GM18951 (cell line): ENCODE measurements around the gene DARS2.

Source experiments
- POLR2A ChIP-seq: IDR thresholded peaks from 4 replicates; pipeline ENCODE4 v1.6.1; 2011; ENCODE audit warnings: mild to moderate bottlenecking; ENCODE audit not compliant: insufficient read length, insufficient read depth; ENCODE audit errors: extremely low read depth
- in situ Hi-C: fragments of 300-500 bp; cut with MboI; formaldehyde crosslinking; loops from one replicate; pipeline ENCODE4 v1.12.0; 2022; ENCODE audit warnings: low sequenced_read_pairs, mixed read lengths, inconsistent platforms; ENCODE audit not compliant: unreplicated experiment

Gene DARS2

GRCh38 chr1:173824315-173825081, at the start of gene DARS2, which contains the start of gene CENPL:
Gene DARS2, plus strand, starts transcription at chr1:173824673. Its CDS starts 557 bp downstream, at chr1:173825230.
Gene CENPL, minus strand, starts transcription at chr1:173824883. Its CDS starts 13,584 bp downstream, at chr1:173811299.
- TF ChIP-seq POLR2A: peak; percentile 64
- in situ Hi-C loops: loop anchor here (25.0 kb wide), 1 partner anchor 387 kb away; no protein-coding TSS in a partner anchor

GRCh38 chr1:173775578-173776226, 48.8 kb upstream of the DARS2 start:
- no peak for TF ChIP-seq POLR2A
- in situ Hi-C loops: loop anchor here (25.0 kb wide), 1 partner anchor 1038 kb away; no protein-coding TSS in a partner anchor

- TF ChIP-seq POLR2A: no peak
- in situ Hi-C loops: loop anchor here (25.0 kb wide), 1 partner anchor 1043 kb away; no protein-coding TSS in a partner anchor
Observed at GRCh38 chr1:173779936-173780335, 44.5 kb upstream of the DARS2 start.

GRCh38 chr1:173784997-173785396, 39.5 kb upstream of the DARS2 start:
- in situ Hi-C loops: loop anchor here (25.0 kb wide), 1 partner anchor 1048 kb away; no protein-coding TSS in a partner anchor

GRCh38 chr1:173789841-173790240, 34.6 kb upstream of the DARS2 start:
- in situ Hi-C loops: loop anchor here (25.0 kb wide), 1 partner anchor 1053 kb away; no protein-coding TSS in a partner anchor
- no peak for TF ChIP-seq POLR2A

More at GRCh38 chr1:173784997-173785396, 39.5 kb upstream of the DARS2 start:
- TF ChIP-seq POLR2A: no peak

- TF ChIP-seq POLR2A: no peak
- in situ Hi-C loops: loop anchor here (25.0 kb wide), 1 partner anchor 1061 kb away; no protein-coding TSS in a partner anchor
Observed at GRCh38 chr1:173798078-173798477, 26.4 kb upstream of the DARS2 start.

GRCh38 chr1:173799995-173800394, 24.5 kb upstream of the DARS2 start:
- in situ Hi-C loops: loop anchor here (25.0 kb wide), 2 partner anchors 363 to 1063 kb away; no protein-coding TSS in a partner anchor

- in situ Hi-C loops: loop anchor here (25.0 kb wide), 1 partner anchor 366 kb away; no protein-coding TSS in a partner anchor
- no peak for TF ChIP-seq POLR2A
Observed at GRCh38 chr1:173802961-173803360, 21.5 kb upstream of the DARS2 start.

- in situ Hi-C loops: loop anchor here (25.0 kb wide), 1 partner anchor 376 kb away; no protein-coding TSS in a partner anchor
Observed at GRCh38 chr1:173813654-173814053, 10.8 kb upstream of the DARS2 start.

GRCh38 chr1:173818459-173818858, 6.0 kb upstream of the DARS2 start:
- in situ Hi-C loops: loop anchor here (25.0 kb wide), 1 partner anchor 381 kb away; no protein-coding TSS in a partner anchor
- TF ChIP-seq POLR2A: no peak

GRCh38 chr1:173821680-173822079, 2.8 kb upstream of the DARS2 start:
- TF ChIP-seq POLR2A: no peak
- in situ Hi-C loops: loop anchor here (25.0 kb wide), 1 partner anchor 384 kb away; no protein-coding TSS in a partner anchor

GRCh38 chr1:173823781-173824314, 625 bp upstream of the DARS2 start:
- TF ChIP-seq POLR2A: no peak
- in situ Hi-C loops: loop anchor here (25.0 kb wide), 1 partner anchor 387 kb away; no protein-coding TSS in a partner anchor

- no peak for TF ChIP-seq POLR2A
- in situ Hi-C loops: no loop called here
Observed at GRCh38 chr1:173827611-173828010, 3.1 kb downstream of the DARS2 start.

GRCh38 chr1:173832748-173833147, 8.3 kb downstream of the DARS2 start:
- in situ Hi-C loops: no loop called here
- TF ChIP-seq POLR2A: no peak
